ENCODE measurements around the gene TULP3. TPM values are rescaled to one million over a fixed set of nuclear protein-coding genes. Genes with fewer than 3 reads are reported as not detected.

TULP3 gene
- total and polyA plus RNA-seq, 5 donors, result 10.5 to 17.1 (median 14.8) TPM

- WGBS, result 1% methylated on average over 70 of the region's 70 CpGs
- DNase-seq (peak; percentile 91 to 96 (median 96)), ATAC-seq (peak; percentile 96 to 97)
- Histone ChIP-seq H3K27ac (ENCODE audit: low read length) (peak within 1 kb of the TSS; percentile 19), H3K4me1 (ENCODE audit: control insufficient read depth, insufficient read depth, low read length) (peaks cover 4% of the 10 kb centered on the region), H3K9me3 (ENCODE audit: control insufficient read depth, low read length) (no peaks in the 10 kb centered on the region), H3K27me3 (ENCODE audit: control insufficient read depth, insufficient read depth) (no peaks in the 10 kb centered on the region), H3K4me3 (ENCODE audit: low read length) (peak within 1 kb of the TSS; percentile 82)
- intact Hi-C loops (cut with DNase I), result no loop called here
Observed at GRCh38 chr12:2877047-2877952, 13.4 kb upstream of the TULP3 start, which contains the start of the genes FOXM1 and RHNO1. Gene FOXM1, minus strand, starts transcription at chr12:2877174. Its CDS starts 2,696 bp downstream, at chr12:2874478. Gene RHNO1, plus strand, starts transcription at chr12:2877223. Its CDS starts 8,144 bp downstream, at chr12:2885367.

GRCh38 chr12:2877953-2878732 is 12.5 kb upstream of the TULP3 start:
- peak overlapping the region; percentile 82 for H3K4me3 ChIP-seq (ENCODE audit: low read length)
- no peaks in the 10 kb centered on the region for H3K9me3 ChIP-seq (ENCODE audit: control insufficient read depth, low read length)
- ATAC-seq, result no peak
- no peaks in the 10 kb centered on the region for H3K27me3 ChIP-seq (ENCODE audit: control insufficient read depth, insufficient read depth)
- intact Hi-C loops (cut with DNase I), result no loop called here
- WGBS, result 57% methylated on average over 16 of the region's 16 CpGs
- H3K27ac ChIP-seq (ENCODE audit: low read length), result no peak overlapping the region
- no peak for DNase-seq
- peaks cover 4% of the 10 kb centered on the region for H3K4me1 ChIP-seq (ENCODE audit: control insufficient read depth, insufficient read depth, low read length)

GRCh38 chr12:2879853-2880252 is 10.8 kb upstream of the TULP3 start:
- no peaks in the 10 kb centered on the region for H3K27me3 ChIP-seq (ENCODE audit: control insufficient read depth, insufficient read depth)
- ATAC-seq (no peak), DNase-seq (no peak)
- no peak overlapping the region for H3K4me3 ChIP-seq (ENCODE audit: low read length)
- H3K4me1 ChIP-seq (ENCODE audit: control insufficient read depth, insufficient read depth, low read length), result peaks cover 4% of the 10 kb centered on the region
- H3K9me3 ChIP-seq (ENCODE audit: control insufficient read depth, low read length), result no peaks in the 10 kb centered on the region
- WGBS, result 97% methylated on average over 3 of the region's 3 CpGs
- intact Hi-C loops (cut with DNase I), result loop anchor here in 3 of 4 donors (10.0 kb wide), 2 partner anchors 65 to 155 kb away; no protein-coding TSS in a partner anchor
- no peak overlapping the region for H3K27ac ChIP-seq (ENCODE audit: low read length)

GRCh38 chr12:2884810-2885209 is 5.9 kb upstream of the TULP3 start:
- DNase-seq (no peak), ATAC-seq (no peak)
- no peaks in the 10 kb centered on the region for H3K27me3 ChIP-seq (ENCODE audit: control insufficient read depth, insufficient read depth)
- H3K9me3 ChIP-seq (ENCODE audit: control insufficient read depth, low read length), result no peaks in the 10 kb centered on the region
- no peaks in the 10 kb centered on the region for H3K4me1 ChIP-seq (ENCODE audit: control insufficient read depth, insufficient read depth, low read length)
- WGBS, result 82% methylated on average over 2 of the region's 2 CpGs
- intact Hi-C loops (cut with DNase I), result loop anchor here (5.0 to 10.0 kb wide), 4 partner anchors 57 to 152 kb away; no protein-coding TSS in a partner anchor
- H3K4me3 ChIP-seq (ENCODE audit: low read length), result no peak overlapping the region
- H3K27ac ChIP-seq (ENCODE audit: low read length), result no peak overlapping the region

GRCh38 chr12:2886768-2887450 is 3.8 kb upstream of the TULP3 start:
- intact Hi-C loops (cut with DNase I), result loop anchor here (5.0 to 10.0 kb wide), 4 partner anchors 55 to 150 kb away; no protein-coding TSS in a partner anchor
- H3K27ac ChIP-seq (ENCODE audit: low read length), result no peak overlapping the region
- 93% methylated on average over 10 of the region's 10 CpGs for WGBS
- ATAC-seq (no peak), DNase-seq (no peak)
- H3K4me3 ChIP-seq (ENCODE audit: low read length), result no peak overlapping the region
- H3K4me1 ChIP-seq (ENCODE audit: control insufficient read depth, insufficient read depth, low read length), result no peaks in the 10 kb centered on the region
- H3K27me3 ChIP-seq (ENCODE audit: control insufficient read depth, insufficient read depth), result no peaks in the 10 kb centered on the region
- no peaks in the 10 kb centered on the region for H3K9me3 ChIP-seq (ENCODE audit: control insufficient read depth, low read length)

- Histone ChIP-seq H3K27me3 (ENCODE audit: control insufficient read depth, insufficient read depth) (no peaks in the 10 kb centered on the region), H3K4me1 (ENCODE audit: control insufficient read depth, insufficient read depth, low read length) (no peaks in the 10 kb centered on the region), H3K27ac (ENCODE audit: low read length) (peak overlapping the region; percentile 28), H3K4me3 (ENCODE audit: low read length) (peak overlapping the region; percentile 40), H3K9me3 (ENCODE audit: control insufficient read depth, low read length) (no peaks in the 10 kb centered on the region)
- intact Hi-C loops (cut with DNase I), result loop anchor here in 1 of 4 donors (10.0 kb wide), 1 partner anchor 55 kb away; no protein-coding TSS in a partner anchor
- WGBS, result 69% methylated on average over 10 of the region's 10 CpGs
- no peak for ATAC-seq
- DNase-seq, result no peak
Observed at GRCh38 chr12:2890001-2890387, 697 bp upstream of the TULP3 start.

- no peaks in the 10 kb centered on the region for H3K4me1 ChIP-seq (ENCODE audit: control insufficient read depth, insufficient read depth, low read length)
- H3K4me3 ChIP-seq (ENCODE audit: low read length), result peak overlapping the region; percentile 70
- peak overlapping the region; percentile 87 for H3K27ac ChIP-seq (ENCODE audit: low read length)
- DNase-seq (peak in 2 of 3 donors; percentile 62 to 85), ATAC-seq (peak; percentile 63 to 70)
- intact Hi-C loops (cut with DNase I), result loop anchor here in 1 of 4 donors (10.0 kb wide), 1 partner anchor 53 kb away; no protein-coding TSS in a partner anchor
- H3K9me3 ChIP-seq (ENCODE audit: control insufficient read depth, low read length), result no peaks in the 10 kb centered on the region
- no peaks in the 10 kb centered on the region for H3K27me3 ChIP-seq (ENCODE audit: control insufficient read depth, insufficient read depth)
- 19% methylated on average over 42 of the region's 42 CpGs for WGBS
Observed at GRCh38 chr12:2891240-2892053, 756 bp downstream of the TULP3 start.

GRCh38 chr12:2892246-2892645 is 1.6 kb downstream of the TULP3 start:
- Histone ChIP-seq H3K27ac (ENCODE audit: low read length) (no peak overlapping the region), H3K27me3 (ENCODE audit: control insufficient read depth, insufficient read depth) (no peaks in the 10 kb centered on the region), H3K4me3 (ENCODE audit: low read length) (no peak overlapping the region), H3K4me1 (ENCODE audit: control insufficient read depth, insufficient read depth, low read length) (no peaks in the 10 kb centered on the region), H3K9me3 (ENCODE audit: control insufficient read depth, low read length) (no peaks in the 10 kb centered on the region)
- intact Hi-C loops (cut with DNase I), result loop anchor here in 1 of 4 donors (10.0 kb wide), 1 partner anchor 53 kb away; no protein-coding TSS in a partner anchor
- ATAC-seq (no peak), DNase-seq (no peak)
- WGBS, result 78% methylated on average over 12 of the region's 12 CpGs

- Histone ChIP-seq H3K4me1 (ENCODE audit: control insufficient read depth, insufficient read depth, low read length) (peaks cover 1% of the 10 kb centered on the region), H3K9me3 (ENCODE audit: control insufficient read depth, low read length) (no peaks in the 10 kb centered on the region), H3K27me3 (ENCODE audit: control insufficient read depth, insufficient read depth) (no peaks in the 10 kb centered on the region), H3K27ac (ENCODE audit: low read length) (no peak overlapping the region), H3K4me3 (ENCODE audit: low read length) (no peak overlapping the region)
- ATAC-seq (no peak), DNase-seq (peak in 1 of 3 donors; percentile 23)
- WGBS, result 87% methylated on average over 8 of the region's 8 CpGs
- intact Hi-C loops (cut with DNase I), result loop anchor here in 1 of 4 donors (10.0 kb wide), 1 partner anchor 52 kb away; no protein-coding TSS in a partner anchor
Observed at GRCh38 chr12:2893007-2893406, 2.3 kb downstream of the TULP3 start.

All from right cardiac atrium (tissue), 5 donors.